GM18951 (cell line): Measurements from ENCODE around the gene UBXN1.
"Not testable (repeated sequence)": the region's sequence is repeated elsewhere in the genome, so short reads cannot be mapped to it uniquely, and the experiment has no call there.

Experiments used
- POLR2A ChIP-seq: IDR thresholded peaks from 4 replicates; pipeline ENCODE4 v1.6.1; 2011; ENCODE audit warnings: mild to moderate bottlenecking; ENCODE audit not compliant: insufficient read length, insufficient read depth; ENCODE audit errors: extremely low read depth
- in situ Hi-C: fragments of 300-500 bp; cut with MboI; formaldehyde crosslinking; loops from one replicate; pipeline ENCODE4 v1.12.0; 2022; ENCODE audit warnings: low sequenced_read_pairs, mixed read lengths, inconsistent platforms; ENCODE audit not compliant: unreplicated experiment

UBXN1 gene

DNA sequence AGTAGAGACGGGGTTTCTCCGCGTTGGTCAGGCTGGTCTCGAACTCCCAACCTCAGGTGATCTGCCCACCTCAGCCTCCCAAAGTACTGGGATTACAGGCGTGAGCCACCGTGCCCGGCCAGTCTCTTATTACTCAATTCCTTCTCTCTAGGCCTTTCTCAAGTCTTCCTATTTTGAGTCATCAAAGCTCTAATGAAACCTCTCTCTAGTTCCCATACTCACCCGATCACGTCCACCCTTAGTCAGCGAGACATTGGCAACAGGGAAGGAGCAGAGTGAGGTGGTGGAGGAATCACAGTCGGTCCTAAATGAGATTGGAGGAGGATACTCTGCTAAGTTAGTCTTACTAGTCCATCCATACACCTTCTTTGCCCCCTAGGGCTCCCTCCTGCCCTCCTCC lies 23.4 kb upstream of the UBXN1 start:
- in situ Hi-C loops, result no loop called here

DNA sequence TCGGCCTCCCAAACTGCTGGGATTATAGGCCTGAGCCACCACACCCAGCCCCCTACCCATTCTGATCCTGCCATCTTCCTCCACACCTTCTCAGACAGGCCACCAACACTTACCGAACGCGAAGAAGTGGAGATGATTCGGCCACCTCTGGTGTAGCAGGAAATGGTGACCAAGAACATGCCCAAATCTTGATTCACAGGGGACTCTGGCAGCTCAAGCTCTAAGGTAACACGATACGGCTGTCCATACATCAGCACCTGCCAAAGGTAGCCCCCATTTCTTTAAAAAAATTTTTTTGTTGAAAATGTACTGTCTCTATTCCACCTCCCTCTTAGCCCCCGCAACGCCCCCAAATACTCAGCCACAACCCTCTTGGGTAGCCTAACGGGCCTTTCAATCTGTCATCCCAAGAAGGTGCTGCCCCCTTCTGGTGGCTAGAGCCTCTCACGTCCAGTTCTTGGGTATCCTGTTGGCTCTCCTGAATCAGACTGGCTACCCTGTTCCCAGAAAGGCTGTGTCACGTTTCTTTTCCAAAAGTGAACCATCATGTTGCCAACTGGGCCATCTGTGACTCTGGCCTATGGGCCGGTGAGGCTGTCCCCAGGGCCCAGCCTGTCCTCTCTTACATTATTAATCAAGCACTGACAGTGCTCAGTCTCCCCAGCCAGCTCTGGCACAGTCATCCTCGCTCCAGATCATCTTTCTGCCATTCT lies 15.7 kb upstream of the UBXN1 start:
- in situ Hi-C loops, result no loop called here
- TF ChIP-seq POLR2A, result no peak

More for the DNA sequence above, 23.4 kb upstream of the UBXN1 start:
- no peak for TF ChIP-seq POLR2A

DNA sequence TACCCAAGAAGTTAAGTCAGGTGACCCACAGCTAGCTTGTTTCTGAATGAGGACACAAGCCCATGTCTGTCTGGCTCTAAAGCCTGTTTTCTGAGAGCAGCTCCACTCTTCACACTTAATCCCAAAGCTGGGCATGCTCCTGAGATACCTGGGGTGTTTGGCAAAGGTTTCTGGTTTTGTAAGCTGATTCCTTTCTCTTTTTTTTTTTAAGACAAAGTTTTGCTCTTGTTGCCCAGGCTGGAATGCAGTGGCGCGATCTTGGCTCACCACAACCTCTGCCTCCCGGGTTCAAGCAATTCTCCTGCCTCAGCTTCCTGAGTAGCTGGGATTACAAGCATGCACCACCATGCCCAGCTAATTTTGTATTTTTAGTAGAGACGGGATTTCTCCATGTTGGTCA lies 14.8 kb upstream of the UBXN1 start:
- in situ Hi-C loops, result not testable (repeated sequence)

DNA sequence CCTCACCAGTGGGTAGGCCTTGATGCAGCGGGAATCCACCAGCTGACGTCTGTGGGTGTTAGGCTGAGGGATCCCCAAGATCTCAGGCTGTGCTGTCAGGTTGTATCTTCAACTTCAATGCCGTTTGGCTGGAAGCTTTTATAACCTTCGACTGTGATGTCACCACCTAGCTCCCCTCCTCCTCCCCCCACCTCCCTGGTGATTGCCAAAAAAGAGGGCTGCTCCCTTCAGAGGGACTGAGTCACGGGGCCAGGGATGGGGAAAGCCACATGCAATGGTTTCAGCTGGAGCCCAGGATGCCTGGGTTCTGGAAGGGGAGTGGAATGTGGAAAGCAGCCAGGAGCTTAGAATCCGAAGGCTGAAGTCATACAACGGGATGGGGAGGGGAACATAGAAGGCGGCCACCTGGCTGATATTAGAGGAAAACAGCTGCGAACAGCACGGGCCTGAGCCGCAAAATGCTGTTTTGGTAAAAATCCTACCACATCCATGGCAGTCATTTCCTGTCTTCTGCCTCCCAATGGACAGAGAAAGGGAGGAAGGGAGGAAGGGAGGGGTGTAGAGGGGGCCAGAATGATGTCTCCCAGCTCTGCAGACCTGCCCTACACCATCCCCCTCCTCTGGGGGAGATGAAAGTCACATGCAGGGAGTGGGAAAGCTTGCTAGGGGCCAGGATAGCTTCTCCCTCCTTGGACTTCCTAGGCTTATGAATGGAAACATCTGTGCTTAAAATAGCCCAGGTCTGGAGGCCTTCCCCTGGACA lies 10.7 kb upstream of the UBXN1 start, which contains the start of gene LRRN4CL:
Gene LRRN4CL, minus strand, starts transcription at position 110 of the 763 bp plus-strand sequence. CDS start 1,022 bp downstream, outside the sequence.
- TF ChIP-seq POLR2A, result no peak
- in situ Hi-C loops, result no loop called here

DNA sequence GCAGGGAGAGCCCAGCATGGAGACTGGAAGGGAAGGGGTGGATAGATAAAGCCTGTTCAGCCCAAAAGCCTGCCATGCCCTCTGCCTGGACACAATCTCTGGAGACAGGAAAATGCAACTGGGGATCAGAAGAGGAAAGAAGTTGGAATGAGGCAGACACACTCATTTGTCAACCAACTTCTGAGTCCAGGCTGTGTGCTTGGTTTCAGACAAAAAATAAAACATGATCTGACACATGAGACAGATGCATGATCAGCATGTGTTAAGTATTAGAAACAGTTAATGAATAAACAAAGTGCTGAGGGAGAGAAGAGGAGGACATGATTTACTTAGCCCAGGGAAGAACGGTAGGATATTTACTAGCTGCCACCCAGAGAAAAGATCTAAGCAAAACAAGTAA lies 9.6 kb upstream of the UBXN1 start:
- TF ChIP-seq POLR2A, result no peak
- in situ Hi-C loops, result no loop called here

DNA sequence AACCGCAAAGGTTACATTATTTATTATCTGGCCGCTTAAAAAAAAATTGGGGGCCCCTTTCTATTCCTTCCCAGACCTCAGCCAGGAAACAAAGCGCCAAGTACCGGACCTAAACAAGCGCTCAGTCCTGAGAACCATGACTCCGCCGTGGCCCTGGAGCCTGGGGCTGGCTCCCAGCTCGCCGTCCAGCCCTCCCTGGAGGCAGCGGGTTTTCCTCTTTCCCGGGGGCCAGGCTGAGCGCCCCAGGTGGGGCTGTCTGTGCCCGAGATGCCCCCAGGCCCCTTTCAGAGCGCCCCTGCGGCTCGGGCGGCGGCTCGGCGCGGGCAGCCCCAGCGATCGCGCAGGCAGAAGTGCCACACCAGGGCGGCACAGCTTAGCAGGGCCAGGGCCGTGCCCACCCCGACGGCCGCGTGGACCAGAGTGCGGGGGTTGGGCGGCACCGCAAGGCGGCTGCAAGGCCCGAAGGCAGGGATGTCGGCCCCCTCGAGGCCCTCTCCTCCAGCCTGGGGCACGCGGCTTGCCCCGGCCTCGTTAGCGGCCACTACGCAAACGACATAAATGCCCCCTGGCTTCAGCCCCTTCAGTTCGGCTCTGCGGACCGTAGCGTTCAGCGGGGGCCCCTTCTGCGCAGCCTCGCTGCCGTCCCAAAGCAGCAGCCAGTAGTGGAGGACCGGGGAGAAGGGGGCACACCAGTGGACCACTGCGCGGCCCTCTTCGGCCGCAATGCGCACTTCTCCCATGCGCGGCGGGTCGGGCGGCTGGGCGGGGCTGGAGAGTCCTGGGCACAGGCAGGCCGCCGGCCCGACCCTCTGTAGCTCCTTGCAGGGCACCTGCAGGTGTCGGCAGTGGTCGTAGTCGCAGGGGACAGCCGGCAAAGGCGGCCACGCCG lies 8.9 kb upstream of the UBXN1 start:
- in situ Hi-C loops, result no loop called here

DNA sequence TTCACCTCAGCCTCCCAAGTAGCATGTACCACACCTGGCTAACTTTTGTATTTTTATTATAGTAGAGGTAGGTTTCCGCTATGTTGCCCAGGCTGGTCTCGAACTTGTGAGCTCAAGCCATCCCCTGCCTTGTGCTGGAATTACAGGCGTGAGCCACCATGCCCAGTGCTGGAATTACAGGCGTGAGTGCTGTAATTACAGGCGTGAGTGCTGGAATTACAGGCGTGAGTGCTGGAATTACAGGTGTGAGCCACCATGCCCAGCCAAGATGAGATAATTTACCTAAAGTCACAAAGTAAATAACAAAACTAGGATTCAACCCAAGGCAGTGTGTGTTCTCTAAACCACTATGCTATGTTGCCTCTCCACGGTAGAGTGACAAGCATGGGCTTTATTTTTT lies 3.6 kb upstream of the UBXN1 start:
- TF ChIP-seq POLR2A, result no peak
- in situ Hi-C loops, result no loop called here

More for the DNA sequence above, 8.9 kb upstream of the UBXN1 start:
- no peak for TF ChIP-seq POLR2A

DNA sequence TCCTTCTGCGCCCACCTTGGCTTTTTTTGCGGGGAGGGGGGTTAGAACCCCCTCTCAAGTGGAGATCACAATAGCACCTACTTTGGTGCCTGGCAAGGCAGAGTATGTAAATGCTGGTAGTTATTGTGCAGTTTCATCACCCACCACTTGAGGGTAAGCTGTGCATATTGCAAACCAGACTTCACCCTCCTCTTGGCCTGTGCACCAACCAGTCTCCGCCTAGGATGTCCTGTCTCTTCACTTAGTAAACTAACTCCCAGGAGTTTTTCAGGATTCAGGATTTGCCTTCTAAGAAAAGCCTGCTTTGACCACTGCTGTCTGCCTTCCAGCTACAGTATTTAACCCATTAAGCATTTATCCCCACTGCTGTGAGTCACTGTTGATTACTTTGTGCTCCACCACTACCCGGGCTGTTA lies 2.0 kb upstream of the UBXN1 start:
- in situ Hi-C loops, result no loop called here

DNA sequence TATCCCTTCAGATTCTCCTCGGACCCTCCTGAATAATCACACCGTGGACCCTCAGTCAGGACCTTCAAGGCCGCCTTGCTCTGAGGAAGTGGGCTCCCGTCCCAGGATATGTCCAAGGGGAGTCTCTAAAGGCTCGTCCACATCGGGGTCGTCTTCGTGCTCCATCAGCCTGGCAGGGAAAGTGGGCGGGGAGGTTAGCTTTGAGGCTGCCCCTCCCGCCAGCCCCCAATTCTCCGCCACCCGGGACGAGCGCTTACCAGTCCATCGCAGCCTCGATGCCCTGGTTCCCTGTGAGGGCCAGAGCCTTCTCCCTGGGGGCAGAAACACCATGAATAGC lies 472 bp downstream of the UBXN1 start:
- in situ Hi-C loops, result no loop called here
- no peak for TF ChIP-seq POLR2A

More for the DNA sequence above, 2.0 kb upstream of the UBXN1 start:
- TF ChIP-seq POLR2A, result no peak

DNA sequence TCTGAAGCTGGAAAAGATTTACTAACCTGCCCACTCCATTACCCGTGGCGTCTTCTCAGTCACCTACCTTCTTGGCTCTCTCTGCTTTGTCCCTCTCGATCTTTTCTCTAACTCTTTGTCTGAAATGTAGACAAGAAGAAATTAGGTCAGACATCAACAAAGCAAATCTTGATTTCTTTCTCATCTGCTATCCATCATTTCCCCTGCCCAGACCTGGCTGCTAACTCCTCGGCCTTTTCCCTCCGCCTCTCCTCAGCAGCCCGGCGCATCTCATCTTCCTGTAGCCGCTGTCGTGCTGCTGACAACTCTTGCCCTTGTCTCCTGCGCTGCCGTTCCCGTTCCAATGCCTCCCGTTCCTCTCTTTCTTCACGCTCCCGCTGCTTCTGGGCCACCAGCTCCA lies 1.2 kb downstream of the UBXN1 start:
- in situ Hi-C loops, result no loop called here
- TF ChIP-seq POLR2A, result no peak

DNA sequence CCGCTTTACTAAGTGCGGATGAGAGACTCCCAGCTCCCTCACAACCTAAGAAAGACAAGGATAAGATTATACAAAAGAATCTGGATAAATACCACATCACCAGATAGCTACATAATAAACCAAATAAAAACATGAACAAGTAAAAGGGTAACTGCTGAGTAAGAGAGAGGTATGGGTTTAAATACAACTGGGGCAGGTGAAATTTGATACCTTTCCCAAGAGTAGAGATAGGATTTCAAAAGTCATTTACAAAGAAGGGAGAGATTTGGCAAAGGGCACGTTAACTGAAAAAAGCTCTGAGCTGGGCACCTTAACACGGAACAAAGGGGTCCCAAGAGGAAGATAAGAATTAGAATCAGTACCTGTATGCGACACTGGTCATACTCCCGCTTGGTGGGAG lies 1.7 kb downstream of the UBXN1 start:
- TF ChIP-seq POLR2A, result no peak
- in situ Hi-C loops, result no loop called here

DNA sequence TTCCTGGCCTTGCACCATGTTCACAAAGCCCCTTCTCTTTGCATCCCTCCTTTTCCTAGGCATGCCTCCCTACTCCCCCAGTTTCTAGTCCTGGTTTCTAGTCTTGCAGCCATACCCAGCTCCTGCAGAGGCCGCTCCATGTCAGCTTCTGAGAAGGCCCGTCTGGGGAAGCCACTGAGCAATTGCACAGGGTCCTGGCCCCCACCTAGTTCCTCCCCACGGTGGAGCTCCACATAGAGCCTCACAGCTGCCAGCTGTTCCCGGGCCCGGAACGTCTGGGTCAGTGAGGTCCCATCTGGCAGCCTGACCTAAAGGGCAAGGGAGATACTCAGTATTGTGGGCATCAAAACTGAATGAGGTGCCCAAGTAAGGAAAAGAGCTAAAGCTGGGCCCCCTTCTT lies 2.2 kb downstream of the UBXN1 start:
- in situ Hi-C loops, result no loop called here
- no peak for TF ChIP-seq POLR2A

DNA sequence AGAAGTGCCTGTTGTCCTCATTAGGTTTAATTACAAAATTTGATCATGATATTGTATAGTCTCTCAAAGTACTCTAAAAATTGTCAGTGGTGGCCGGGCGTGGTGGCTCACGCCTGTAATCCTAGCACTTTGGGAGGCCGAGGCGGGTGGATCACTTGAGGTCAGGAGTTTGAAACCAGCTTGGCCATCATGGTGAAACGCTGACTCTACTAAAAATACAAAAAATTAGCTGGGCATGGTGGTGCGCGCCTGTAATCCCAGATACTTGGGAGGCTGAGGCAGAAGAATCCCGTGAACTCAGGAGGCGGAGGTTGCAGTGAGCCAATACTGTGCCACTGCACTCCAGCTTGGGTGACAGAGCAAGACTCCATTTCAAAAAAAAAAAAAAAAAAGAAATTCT lies 3.5 kb downstream of the UBXN1 start:
- in situ Hi-C loops, result not testable (repeated sequence)
